GM21786 (cell line): ENCODE data around the gene PTPRG.

ENCODE experiments used
- ATAC-seq: cut with Tn5 transposase; IDR thresholded peaks from one replicate; pipeline ENCODE4 v1.9.1; 2021; ENCODE audit not compliant: unreplicated experiment

PTPRG gene

GRCh38 chr3:61847784-61848462 lies 286.6 kb downstream of the PTPRG start:
- ATAC-seq: no peak

DNA sequence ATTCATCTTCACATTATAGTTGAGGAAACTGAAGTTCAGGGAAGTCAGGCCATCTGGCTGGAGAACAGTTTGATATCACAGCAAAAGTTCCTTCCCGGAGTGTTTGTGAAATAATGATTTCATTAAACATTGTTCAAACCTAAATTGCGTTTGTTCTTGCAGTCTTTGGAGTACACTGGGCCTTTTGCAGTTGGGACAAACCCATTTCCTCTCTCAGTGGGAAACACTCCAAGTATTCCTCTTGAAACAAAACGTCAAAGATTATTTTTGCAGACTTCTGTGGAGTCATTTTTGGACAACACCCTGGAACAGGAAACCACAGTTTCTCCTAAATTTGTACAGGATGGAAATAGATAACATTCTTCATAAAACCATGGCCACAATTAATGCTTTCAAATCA lies 287.5 kb downstream of the PTPRG start:
- ATAC-seq: no peak

GRCh38 chr3:61853912-61854311 lies 292.5 kb downstream of the PTPRG start:
- no peak for ATAC-seq

DNA sequence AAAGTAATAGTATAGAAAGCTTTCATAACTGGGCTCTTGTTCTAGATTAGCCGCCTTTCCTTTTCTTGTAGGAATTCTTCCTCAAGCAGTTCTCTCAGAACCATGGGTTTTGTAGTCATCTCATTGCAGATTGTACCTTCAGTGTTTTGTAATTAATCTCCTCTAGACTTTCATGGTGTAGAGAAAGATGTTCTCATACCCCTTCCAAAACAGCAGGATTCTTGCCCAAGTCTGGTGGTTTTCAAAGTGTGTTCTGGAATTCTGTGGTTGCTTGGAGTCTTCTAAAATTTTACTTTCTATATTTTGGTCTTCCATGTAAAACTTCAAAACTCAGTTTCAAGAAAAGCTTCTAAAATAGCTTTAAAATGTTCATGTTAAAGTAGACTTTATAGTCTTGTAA lies 293.8 kb downstream of the PTPRG start:
- no peak for ATAC-seq

GRCh38 chr3:61857297-61857696 lies 295.9 kb downstream of the PTPRG start:
- ATAC-seq: no peak

GRCh38 chr3:61858054-61858453 lies 296.7 kb downstream of the PTPRG start:
- ATAC-seq: no peak

DNA sequence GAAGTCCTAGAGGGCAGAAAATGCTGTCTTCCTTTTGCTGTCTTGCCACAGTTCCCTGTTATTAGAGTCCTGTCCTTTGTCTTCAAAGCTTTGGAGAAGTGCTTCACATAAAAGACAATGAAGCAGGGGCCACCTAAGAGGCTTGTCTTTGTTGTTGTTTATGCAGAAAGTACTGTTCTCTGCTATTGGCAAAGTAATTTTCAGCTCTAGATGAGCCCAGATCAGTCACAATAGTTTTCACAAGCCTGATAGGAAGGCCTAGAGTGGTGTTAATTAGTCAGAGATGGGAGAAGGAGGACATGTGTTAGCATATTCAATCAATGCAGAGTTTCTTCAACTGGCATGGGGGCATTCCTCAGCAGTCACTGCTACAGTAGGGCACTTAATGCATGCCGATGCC lies 300.0 kb downstream of the PTPRG start:
- no peak for ATAC-seq

DNA sequence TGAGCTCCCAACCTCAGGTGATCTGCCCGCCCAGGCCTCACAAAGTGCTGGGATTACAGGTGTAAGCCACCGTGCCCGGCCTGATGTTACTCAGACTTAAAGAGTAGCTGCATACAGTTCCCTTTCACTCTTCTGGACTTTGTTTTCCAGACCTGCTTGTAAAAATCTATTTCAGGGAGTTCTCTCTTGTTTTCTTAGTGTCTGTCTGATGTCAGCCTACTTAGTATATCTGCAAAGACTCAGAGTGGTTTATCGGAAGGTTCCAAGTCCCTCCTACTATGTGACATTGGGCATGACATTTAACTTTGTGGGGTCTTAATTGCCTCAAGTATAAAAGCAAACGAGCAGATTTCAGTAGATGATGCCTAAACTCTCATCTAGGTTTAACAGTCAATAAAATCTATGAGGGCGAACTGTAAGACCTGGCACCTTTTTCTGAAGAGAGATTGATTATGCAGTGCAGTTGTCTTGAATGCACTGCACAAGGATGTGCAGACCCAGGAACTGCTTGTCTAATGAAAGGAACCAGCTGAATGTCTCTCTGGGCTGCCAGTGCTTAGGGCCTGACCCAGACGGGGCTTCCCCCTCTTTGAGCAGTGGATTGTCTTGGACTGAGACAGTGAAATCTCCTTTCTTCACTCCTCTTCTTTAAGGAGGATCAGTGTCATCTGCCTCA lies 301.4 kb downstream of the PTPRG start:
- no peak for ATAC-seq

DNA sequence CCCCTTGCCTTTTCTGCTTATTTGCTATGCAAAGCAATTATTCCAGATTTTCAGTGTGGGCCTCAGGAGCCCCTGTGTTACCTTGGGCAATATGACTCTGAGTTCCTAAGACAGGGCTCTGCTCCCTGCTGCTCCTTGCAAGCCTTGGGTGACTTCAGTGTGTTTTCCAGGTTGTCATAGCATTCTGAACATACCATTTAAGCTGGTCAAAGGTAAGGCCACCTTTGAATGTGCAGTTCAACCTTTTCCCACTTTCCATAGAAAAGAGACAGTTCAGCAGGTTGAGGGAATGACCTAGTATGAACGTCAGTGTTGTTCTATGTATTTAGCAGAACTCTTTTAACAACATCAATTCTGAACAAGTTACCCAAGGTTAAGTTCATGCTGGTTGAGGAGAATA lies 302.2 kb downstream of the PTPRG start:
- no peak for ATAC-seq

GRCh38 chr3:61864886-61865285 lies 303.5 kb downstream of the PTPRG start:
- ATAC-seq: no peak

DNA sequence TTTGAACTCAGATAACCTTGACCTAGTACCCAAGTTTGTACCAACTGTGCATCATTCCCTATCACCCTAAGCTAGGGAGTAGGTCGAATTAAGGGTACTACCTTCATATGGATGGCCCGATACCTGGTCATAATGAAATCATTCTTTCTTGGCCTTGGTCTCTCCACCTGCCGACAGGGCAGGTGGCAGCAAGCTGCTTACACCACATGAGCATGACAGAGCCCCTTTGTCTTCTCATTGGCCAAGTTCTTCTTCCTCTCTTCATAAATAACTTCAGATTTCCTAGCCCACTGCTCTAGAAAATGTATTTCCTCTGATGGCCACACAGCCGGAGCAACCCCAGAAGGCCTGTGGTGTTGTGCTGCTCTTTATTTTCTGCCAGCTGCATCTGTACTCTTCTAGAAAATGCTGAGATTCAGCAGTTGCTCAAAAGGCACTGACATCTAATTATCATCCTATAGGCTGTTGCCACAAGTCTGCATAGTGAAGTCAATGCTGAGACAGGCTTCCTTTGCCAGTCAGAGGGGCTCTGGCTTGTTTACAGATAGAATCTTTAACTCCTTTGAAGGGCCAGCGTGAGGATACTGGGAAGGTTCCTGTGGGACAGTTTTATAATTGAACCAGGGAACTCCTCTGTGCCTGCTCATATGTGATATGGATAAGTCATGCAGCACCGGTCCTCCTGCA lies 304.2 kb downstream of the PTPRG start:
- ATAC-seq: no peak

GRCh38 chr3:61866153-61866542 lies 304.8 kb downstream of the PTPRG start:
- no peak for ATAC-seq

- ATAC-seq: no peak
Measured at GRCh38 chr3:61866961-61867461, 305.6 kb downstream of the PTPRG start.

GRCh38 chr3:61868499-61868898 lies 307.1 kb downstream of the PTPRG start:
- ATAC-seq: no peak

- no peak for ATAC-seq
Measured at GRCh38 chr3:61869371-61869770, 308.0 kb downstream of the PTPRG start.

GRCh38 chr3:61871644-61872043 lies 310.3 kb downstream of the PTPRG start:
- no peak for ATAC-seq

GRCh38 chr3:61872077-61872706 lies 310.8 kb downstream of the PTPRG start:
- no peak for ATAC-seq

DNA sequence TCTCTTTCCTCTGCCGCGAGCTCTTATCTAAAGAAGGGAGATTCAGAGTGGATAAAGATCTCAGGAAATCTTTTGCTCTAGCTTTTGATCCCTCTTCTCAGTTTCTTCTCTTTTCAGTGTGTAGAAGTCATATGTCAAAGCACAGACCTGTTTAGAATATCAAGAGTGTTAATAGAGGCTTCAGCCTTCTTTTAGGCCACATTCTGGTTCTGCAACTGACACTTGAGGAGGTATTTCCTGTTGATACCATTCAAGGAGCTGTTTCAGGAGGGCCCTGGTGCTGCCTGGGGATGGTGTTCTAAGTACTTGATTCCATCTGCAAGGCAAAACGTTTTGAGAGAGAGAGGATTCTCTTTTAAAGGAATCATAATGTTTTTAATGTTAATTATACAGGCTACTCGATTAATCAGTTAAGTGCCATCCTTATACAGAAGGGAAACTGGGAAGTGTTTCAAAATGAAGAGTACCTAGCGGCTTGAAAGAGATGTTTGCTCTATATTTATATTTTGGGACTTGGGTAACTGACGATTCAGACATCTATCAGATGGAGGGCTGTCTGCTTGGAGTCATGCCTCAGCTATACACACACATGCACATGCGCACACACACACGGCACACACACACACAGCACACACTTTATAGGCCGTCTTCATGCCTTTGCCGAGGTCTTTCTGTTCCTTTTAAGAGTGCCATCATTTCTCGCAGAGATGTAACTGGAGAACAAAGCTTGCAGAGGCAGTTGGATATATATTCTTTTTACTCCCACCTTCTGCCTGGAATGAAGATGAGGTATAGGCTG lies 313.9 kb downstream of the PTPRG start:
- ATAC-seq: no peak

DNA sequence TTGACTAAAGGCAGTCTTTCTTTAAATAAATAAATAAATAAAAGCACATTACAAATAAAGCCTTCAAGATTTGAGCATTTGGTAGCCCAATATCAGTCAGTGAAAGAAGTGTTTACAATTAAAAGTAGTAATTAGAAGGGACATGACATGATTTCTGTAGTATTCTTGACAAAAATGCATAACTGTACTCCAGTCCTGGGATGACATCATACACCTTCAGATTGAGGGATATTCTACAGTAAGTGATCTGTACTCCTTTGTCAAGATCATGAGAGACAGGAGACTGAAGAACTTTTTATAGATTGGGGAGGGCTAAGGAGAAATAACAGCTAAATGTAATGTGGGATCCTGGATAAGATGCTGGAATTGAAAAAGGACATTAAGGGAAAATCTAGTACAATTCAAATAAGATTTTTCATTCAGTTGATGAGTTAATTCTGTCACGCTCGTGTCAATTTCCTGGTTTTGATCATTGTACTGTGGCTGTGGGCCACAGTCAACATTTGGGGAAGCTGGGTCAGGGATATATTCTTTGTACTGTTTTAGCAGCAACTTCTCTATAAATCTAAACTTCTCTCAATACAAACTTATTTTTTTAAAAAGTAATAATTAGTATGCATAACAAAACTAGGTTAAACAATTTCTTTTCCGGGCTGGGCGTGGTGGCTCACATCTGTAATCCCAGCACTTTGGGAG lies 314.8 kb downstream of the PTPRG start:
- ATAC-seq: no peak

DNA sequence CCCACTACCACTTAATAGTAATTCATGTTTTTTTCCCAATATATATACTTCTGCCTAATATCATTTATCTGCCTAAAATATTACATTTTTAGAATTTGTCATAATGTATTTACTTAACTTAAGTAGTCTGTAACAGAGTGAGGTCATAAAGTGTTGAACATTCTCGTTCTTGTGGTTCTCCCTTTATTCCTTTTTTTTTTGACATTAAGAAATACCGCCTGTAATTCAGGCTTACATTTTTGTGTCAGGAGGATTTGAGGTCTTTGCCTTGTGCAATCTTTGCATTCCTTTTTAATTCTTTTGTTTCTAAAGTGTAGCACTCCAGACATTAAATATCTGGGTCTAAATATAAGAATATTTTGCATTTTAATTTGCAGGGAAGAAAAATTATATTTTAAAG lies 315.4 kb downstream of the PTPRG start:
- no peak for ATAC-seq
